Stimulated activated CD8-positive, alpha-beta memory T cell treated with anti-CD3 and anti-CD28 coated beads, Interleukin-15, amount 100 ng/mL, for 24 hours (primary cell): ENCODE results near the gene POC1A.

ENCODE experiments used
- DNase-seq: peaks from one replicate; pipeline ENCODE4 v3.0.0-alpha.2; 2020; ENCODE audit warnings: low read depth

Gene POC1A

GRCh38 chr3:52154135-52155094 is at the start of gene POC1A:
POC1A (minus strand) TSS chr3:52154423; CDS start chr3:52154372, 51 bp downstream.
- peak; percentile 69 for DNase-seq

GRCh38 chr3:52203701-52204100 is 49.5 kb upstream of the POC1A start:
- DNase-seq, result no peak

GRCh38 chr3:52202384-52203077 is 48.3 kb upstream of the POC1A start:
- no peak for DNase-seq

- DNase-seq, result no peak
These were observed 46.9 kb upstream of the POC1A start for GRCh38 chr3:52200981-52201679.

- DNase-seq, result no peak
These were observed 44.7 kb upstream of the POC1A start for GRCh38 chr3:52198643-52199608.

- peak; percentile 95 for DNase-seq
These were observed 43.8 kb upstream of the POC1A start, which contains the start of gene ALAS1 for GRCh38 chr3:52197842-52198625. ALAS1 (plus strand) TSS chr3:52198160; CDS start chr3:52199242, 1,082 bp downstream.

GRCh38 chr3:52197499-52197841 is 43.2 kb upstream of the POC1A start:
- no peak for DNase-seq

GRCh38 chr3:52196977-52197376 is 42.8 kb upstream of the POC1A start:
- no peak for DNase-seq

GRCh38 chr3:52195823-52196331 is 41.7 kb upstream of the POC1A start:
- DNase-seq, result no peak

- DNase-seq, result no peak
These were observed 41.0 kb upstream of the POC1A start for GRCh38 chr3:52195291-52195597.

- DNase-seq, result no peak
These were observed 40.5 kb upstream of the POC1A start for GRCh38 chr3:52194485-52195290.

GRCh38 chr3:52193065-52193464 is 38.8 kb upstream of the POC1A start:
- DNase-seq, result no peak

- no peak for DNase-seq
These were observed 37.4 kb upstream of the POC1A start for GRCh38 chr3:52191663-52192062.

- DNase-seq, result no peak
These were observed 36.3 kb upstream of the POC1A start for GRCh38 chr3:52190294-52191074.

GRCh38 chr3:52188556-52188955 is 34.3 kb upstream of the POC1A start:
- DNase-seq, result no peak

GRCh38 chr3:52186729-52187128 is 32.5 kb upstream of the POC1A start:
- DNase-seq, result no peak

- no peak for DNase-seq
These were observed 31.6 kb upstream of the POC1A start for GRCh38 chr3:52185837-52186236.

- no peak for DNase-seq
These were observed 31.1 kb upstream of the POC1A start for GRCh38 chr3:52185311-52185710.

GRCh38 chr3:52184690-52185089 is 30.5 kb upstream of the POC1A start:
- no peak for DNase-seq
